SK-N-SH treated with all-trans-retinoic acid at 6 μM for 48 hours (cell line): ENCODE data around the gene AFDN.

ENCODE experiments used
- ATAC-seq: fragments of 200-7000 bp; cut with Tn5 transposase; 3 replicates; pipeline ENCODE4 v1.9.1; 2020; ENCODE audit warnings: mild to moderate bottlenecking, moderate library complexity
- ARNTL ChIP-seq: fragments of 450-650 bp; formaldehyde crosslinking; IDR thresholded peaks from 2 replicates; pipeline ENCODE4 v1.5.0; 2020; ENCODE audit warnings: low read depth, mild to moderate bottlenecking, moderate library complexity, borderline replicate concordance
- BACH2 ChIP-seq: fragments of 250-450 bp; sonication (Bioruptor Pico); IDR thresholded peaks from 2 replicates; pipeline ENCODE4 v1.9.0; 2021; ENCODE audit warnings: mild to moderate bottlenecking, borderline replicate concordance
- CSDC2 ChIP-seq: fragments of 250-450 bp; sonication (Bioruptor Pico); IDR thresholded peaks from 2 replicates; pipeline ENCODE4 v1.5.0; 2020; ENCODE audit warnings: mild to moderate bottlenecking, moderate library complexity
- ESRRG ChIP-seq: fragments of 250-450 bp; sonication (Bioruptor Pico); IDR thresholded peaks from 2 replicates; pipeline ENCODE4 v1.6.1; 2021; ENCODE audit warnings: mild to moderate bottlenecking
- GLIS3 ChIP-seq: fragments of 250-450 bp; sonication (Bioruptor Pico); IDR thresholded peaks from 2 replicates; pipeline ENCODE4 v1.5.0; 2020; ENCODE audit warnings: mild to moderate bottlenecking, moderate library complexity
- ISL1 ChIP-seq: fragments of 250-450 bp; sonication (Bioruptor Pico); IDR thresholded peaks from 2 replicates; pipeline ENCODE4 v2.1.2; 2022; ENCODE audit warnings: mild to moderate bottlenecking, moderate library complexity
- OSR1 ChIP-seq: fragments of 250-450 bp; sonication (Bioruptor Pico); IDR thresholded peaks from 2 replicates; pipeline ENCODE4 v1.8.0; 2022; ENCODE audit warnings: moderate library complexity, mild to moderate bottlenecking, inconsistent platforms
- PPARA ChIP-seq: fragments of 250-450 bp; sonication (Bioruptor Pico); IDR thresholded peaks from 2 replicates; pipeline ENCODE4 v1.5.0; 2020; ENCODE audit warnings: mild to moderate bottlenecking, borderline replicate concordance
- SNAI2 ChIP-seq: fragments of 250-450 bp; sonication (Bioruptor Pico); IDR thresholded peaks from 2 replicates; pipeline ENCODE4 v1.5.0; 2020; ENCODE audit warnings: mild to moderate bottlenecking, moderate library complexity
- TCF4 ChIP-seq: fragments of 250-450 bp; sonication (Bioruptor Pico); IDR thresholded peaks from 2 replicates; pipeline ENCODE4 v1.8.0; 2021; ENCODE audit warnings: mild to moderate bottlenecking, moderate library complexity, borderline replicate concordance
- TOX ChIP-seq: fragments of 250-450 bp; sonication (Bioruptor Pico); IDR thresholded peaks from 2 replicates; pipeline ENCODE4 v1.8.0; 2021; ENCODE audit warnings: mild to moderate bottlenecking, moderate library complexity, borderline replicate concordance
- TSHZ2 ChIP-seq: fragments of 250-450 bp; sonication (Bioruptor Pico); IDR thresholded peaks from 2 replicates; pipeline ENCODE4 v1.5.0; 2020; ENCODE audit warnings: mild to moderate bottlenecking, moderate library complexity
- ZC3H10 ChIP-seq: fragments of 250-450 bp; sonication (Bioruptor Pico); IDR thresholded peaks from 2 replicates; pipeline ENCODE4 v1.5.1; 2021; ENCODE audit warnings: mild to moderate bottlenecking, moderate library complexity
- ZFP3 ChIP-seq: fragments of 250-450 bp; sonication (Bioruptor Pico); IDR thresholded peaks from 2 replicates; pipeline ENCODE4 v1.5.0; 2020; ENCODE audit warnings: mild to moderate bottlenecking, moderate library complexity
- ZFP30 ChIP-seq: fragments of 450-650 bp; formaldehyde crosslinking; IDR thresholded peaks from 2 replicates; pipeline ENCODE4 v1.5.0; 2022; ENCODE audit warnings: mild to moderate bottlenecking, moderate library complexity
- ZNF565 ChIP-seq: fragments of 450-650 bp; formaldehyde crosslinking; conservative IDR thresholded peaks from 2 replicates; pipeline ENCODE4 v1.5.0; 2020; ENCODE audit warnings: low read depth, mild to moderate bottlenecking, moderate library complexity
- ZNF70 ChIP-seq: fragments of 450-650 bp; formaldehyde crosslinking; IDR thresholded peaks from 2 replicates; pipeline ENCODE4 v1.5.0; 2020; ENCODE audit warnings: mild to moderate bottlenecking, moderate library complexity
- ZNF8 ChIP-seq: fragments of 450-650 bp; formaldehyde crosslinking; IDR thresholded peaks from 2 replicates; pipeline ENCODE4 v1.5.0; 2020; ENCODE audit warnings: mild to moderate bottlenecking, moderate library complexity
- TF ChIP-seq, protein P1 (sequence below): fragments of 250-450 bp; sonication (Bioruptor Pico); IDR thresholded peaks from 2 replicates; pipeline ENCODE4 v1.5.1; 2021; ENCODE audit warnings: mild to moderate bottlenecking, moderate library complexity
- TF ChIP-seq, protein P2 (sequence below): fragments of 250-450 bp; sonication (Bioruptor Pico); IDR thresholded peaks from 2 replicates; pipeline ENCODE4 v1.5.1; 2020; ENCODE audit warnings: low read depth, mild to moderate bottlenecking, moderate library complexity
- TF ChIP-seq, protein P3 (sequence below): fragments of 250-450 bp; sonication (Bioruptor Pico); IDR thresholded peaks from 2 replicates; pipeline ENCODE4 v1.8.0; 2021; ENCODE audit warnings: low read depth, mild to moderate bottlenecking, moderate library complexity, borderline replicate concordance
- TF ChIP-seq, protein P4 (sequence below): fragments of 250-450 bp; sonication (Bioruptor Pico); IDR thresholded peaks from 2 replicates; pipeline ENCODE4 v1.8.0; 2020; ENCODE audit warnings: mild to moderate bottlenecking, moderate library complexity, borderline replicate concordance

The AFDN gene

GRCh38 chr6:168017629-168018028, 190.9 kb downstream of the AFDN start (continued):
- TF ChIP-seq ZNF565, result no peak
- no peak for TF ChIP-seq TCF4 (CRISPR knock-in tag)
- TF ChIP-seq TOX, result no peak

GRCh38 chr6:168018664-168019063, 192.0 kb downstream of the AFDN start:
- TF ChIP-seq ZFP30 (no peak), BACH2 (CRISPR knock-in tag) (no peak), TCF4 (CRISPR knock-in tag) (no peak), TOX (no peak), ZNF565 (no peak), ISL1 (CRISPR knock-in tag) (no peak), PPARA (CRISPR knock-in tag) (no peak), CSDC2 (CRISPR knock-in tag) (no peak), ZNF8 (CRISPR knock-in tag) (no peak), ESRRG (CRISPR knock-in tag) (no peak), ZFP3 (CRISPR knock-in tag) (no peak), ZNF70 (no peak), OSR1 (CRISPR knock-in tag) (no peak), SNAI2 (CRISPR knock-in tag) (no peak), ARNTL (CRISPR knock-in tag) (no peak), TSHZ2 (CRISPR knock-in tag) (no peak), ZC3H10 (CRISPR knock-in tag) (no peak)
- TF ChIP-seq, protein P1, sequence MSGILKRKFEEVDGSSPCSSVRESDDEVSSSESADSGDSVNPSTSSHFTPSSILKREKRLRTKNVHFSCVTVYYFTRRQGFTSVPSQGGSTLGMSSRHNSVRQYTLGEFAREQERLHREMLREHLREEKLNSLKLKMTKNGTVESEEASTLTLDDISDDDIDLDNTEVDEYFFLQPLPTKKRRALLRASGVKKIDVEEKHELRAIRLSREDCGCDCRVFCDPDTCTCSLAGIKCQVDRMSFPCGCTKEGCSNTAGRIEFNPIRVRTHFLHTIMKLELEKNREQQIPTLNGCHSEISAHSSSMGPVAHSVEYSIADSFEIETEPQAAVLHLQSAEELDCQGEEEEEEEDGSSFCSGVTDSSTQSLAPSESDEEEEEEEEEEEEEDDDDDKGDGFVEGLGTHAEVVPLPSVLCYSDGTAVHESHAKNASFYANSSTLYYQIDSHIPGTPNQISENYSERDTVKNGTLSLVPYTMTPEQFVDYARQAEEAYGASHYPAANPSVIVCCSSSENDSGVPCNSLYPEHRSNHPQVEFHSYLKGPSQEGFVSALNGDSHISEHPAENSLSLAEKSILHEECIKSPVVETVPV (CRISPR knock-in tag), result no peak
- TF ChIP-seq, protein P2, sequence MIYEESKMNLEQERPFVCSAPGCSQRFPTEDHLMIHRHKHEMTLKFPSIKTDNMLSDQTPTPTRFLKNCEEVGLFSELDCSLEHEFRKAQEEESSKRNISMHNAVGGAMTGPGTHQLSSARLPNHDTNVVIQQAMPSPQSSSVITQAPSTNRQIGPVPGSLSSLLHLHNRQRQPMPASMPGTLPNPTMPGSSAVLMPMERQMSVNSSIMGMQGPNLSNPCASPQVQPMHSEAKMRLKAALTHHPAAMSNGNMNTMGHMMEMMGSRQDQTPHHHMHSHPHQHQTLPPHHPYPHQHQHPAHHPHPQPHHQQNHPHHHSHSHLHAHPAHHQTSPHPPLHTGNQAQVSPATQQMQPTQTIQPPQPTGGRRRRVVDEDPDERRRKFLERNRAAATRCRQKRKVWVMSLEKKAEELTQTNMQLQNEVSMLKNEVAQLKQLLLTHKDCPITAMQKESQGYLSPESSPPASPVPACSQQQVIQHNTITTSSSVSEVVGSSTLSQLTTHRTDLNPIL (CRISPR knock-in tag), result no peak

DNA sequence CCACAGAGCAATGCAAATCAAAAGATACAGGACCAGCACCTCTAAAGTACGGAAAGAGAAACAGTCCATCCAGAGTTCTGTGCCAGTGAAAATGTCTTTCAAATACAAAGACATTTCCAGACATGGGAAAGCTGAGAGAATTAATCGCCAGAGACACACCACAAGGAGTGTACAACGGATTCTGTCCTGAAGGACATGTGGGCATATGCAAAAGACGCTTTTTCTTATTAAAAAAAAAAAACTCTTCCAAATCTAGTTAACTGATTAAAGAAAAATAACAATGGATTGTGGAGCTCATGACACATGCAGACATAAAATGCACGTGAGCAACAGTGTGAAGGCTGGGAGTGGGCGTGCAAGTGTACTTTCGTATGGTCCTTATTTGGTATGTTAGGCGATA, 193.5 kb downstream of the AFDN start:
- TF ChIP-seq ZC3H10 (CRISPR knock-in tag), result no peak
- no peak for TF ChIP-seq GLIS3 (CRISPR knock-in tag)
- TF ChIP-seq TOX, result no peak
- no peak for TF ChIP-seq PPARA (CRISPR knock-in tag)
- TF ChIP-seq ESRRG (CRISPR knock-in tag), result no peak
- ATAC-seq, result no peak

More at GRCh38 chr6:168018664-168019063, 192.0 kb downstream of the AFDN start:
- no peak for ATAC-seq

- ATAC-seq, result no peak
- TF ChIP-seq ZFP30 (no peak), ZC3H10 (CRISPR knock-in tag) (no peak), OSR1 (CRISPR knock-in tag) (no peak), ZFP3 (CRISPR knock-in tag) (no peak)
- TF ChIP-seq, protein P2 (CRISPR knock-in tag), result no peak
- TF ChIP-seq, protein P3, sequence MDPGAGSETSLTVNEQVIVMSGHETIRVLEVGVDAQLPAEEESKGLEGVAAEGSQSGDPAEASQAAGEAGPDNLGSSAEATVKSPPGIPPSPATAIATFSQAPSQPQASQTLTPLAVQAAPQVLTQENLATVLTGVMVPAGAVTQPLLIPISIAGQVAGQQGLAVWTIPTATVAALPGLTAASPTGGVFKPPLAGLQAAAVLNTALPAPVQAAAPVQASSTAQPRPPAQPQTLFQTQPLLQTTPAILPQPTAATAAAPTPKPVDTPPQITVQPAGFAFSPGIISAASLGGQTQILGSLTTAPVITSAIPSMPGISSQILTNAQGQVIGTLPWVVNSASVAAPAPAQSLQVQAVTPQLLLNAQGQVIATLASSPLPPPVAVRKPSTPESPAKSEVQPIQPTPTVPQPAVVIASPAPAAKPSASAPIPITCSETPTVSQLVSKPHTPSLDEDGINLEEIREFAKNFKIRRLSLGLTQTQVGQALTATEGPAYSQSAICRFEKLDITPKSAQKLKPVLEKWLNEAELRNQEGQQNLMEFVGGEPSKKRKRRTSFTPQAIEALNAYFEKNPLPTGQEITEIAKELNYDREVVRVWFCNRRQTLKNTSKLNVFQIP, result no peak
- TF ChIP-seq, protein P4, sequence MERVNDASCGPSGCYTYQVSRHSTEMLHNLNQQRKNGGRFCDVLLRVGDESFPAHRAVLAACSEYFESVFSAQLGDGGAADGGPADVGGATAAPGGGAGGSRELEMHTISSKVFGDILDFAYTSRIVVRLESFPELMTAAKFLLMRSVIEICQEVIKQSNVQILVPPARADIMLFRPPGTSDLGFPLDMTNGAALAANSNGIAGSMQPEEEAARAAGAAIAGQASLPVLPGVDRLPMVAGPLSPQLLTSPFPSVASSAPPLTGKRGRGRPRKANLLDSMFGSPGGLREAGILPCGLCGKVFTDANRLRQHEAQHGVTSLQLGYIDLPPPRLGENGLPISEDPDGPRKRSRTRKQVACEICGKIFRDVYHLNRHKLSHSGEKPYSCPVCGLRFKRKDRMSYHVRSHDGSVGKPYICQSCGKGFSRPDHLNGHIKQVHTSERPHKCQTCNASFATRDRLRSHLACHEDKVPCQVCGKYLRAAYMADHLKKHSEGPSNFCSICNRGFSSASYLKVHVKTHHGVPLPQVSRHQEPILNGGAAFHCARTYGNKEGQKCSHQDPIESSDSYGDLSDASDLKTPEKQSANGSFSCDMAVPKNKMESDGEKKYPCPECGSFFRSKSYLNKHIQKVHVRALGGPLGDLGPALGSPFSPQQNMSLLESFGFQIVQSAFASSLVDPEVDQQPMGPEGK (CRISPR knock-in tag), result no peak
Observed at GRCh38 chr6:168021581-168021980, 194.9 kb downstream of the AFDN start.
